ENCODE data around the gene KCNG2.
"Not testable (repeated sequence)": the region's sequence is repeated elsewhere in the genome, so short reads cannot be mapped to it uniquely, and the experiment has no call there.

The KCNG2 gene

DNA sequence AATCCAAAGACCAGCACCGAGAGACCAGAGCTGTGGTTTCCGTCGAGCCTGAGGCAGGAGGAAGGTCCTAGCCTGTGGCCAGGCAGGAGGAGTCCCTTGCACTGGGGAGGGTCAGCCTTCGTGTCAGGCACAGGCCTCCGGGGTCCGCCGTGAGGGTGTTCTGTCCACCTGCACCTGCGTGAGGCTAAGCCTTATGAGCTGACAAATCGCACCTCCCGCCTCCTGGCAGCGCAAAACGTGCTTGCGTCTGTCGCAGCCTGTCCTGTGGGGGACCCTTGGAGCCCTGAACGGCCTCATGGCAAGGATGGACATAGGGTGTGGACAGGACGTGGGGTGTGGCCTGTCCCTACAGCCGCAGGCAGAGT lies 73.3 kb downstream of the KCNG2 start:
- DNase-seq (ENCODE audit: low read depth) = no peak

DNA sequence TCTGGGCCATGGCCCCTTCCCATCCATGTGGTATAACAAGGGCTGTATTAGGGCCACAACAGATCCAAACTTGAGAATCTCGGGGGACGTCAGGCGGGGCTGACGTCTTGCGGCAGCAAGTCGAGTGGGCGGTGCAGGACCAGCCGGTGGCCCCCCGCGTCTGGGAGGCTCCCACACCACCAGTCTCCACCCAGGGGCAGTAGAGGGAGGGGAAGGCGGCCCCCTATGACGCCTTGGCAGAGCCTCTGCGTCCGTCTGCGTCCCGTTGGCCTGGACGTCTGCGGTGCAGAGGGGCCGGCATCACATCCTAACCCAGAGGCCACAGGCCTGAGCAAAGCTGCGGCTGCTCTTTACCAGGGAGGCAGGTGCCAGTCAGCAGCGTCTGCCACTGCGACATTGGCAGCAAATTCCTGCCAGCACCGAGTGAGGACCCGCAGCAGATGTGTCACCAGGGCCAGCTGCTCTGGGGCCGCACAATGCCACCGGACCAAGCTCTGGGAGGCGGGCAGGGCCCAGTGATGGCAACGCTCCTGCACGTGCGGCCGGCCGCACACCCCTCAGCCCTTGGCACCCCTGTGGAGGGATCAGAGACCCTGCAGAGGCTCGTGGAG lies 73.8 kb downstream of the KCNG2 start:
- DNase-seq (ENCODE audit: low read depth) = no peak

GRCh38 chr18:79872527-79873444 lies 75.0 kb downstream of the KCNG2 start:
- DNase-seq (ENCODE audit: low read depth) = peak; percentile 44

- no peak for DNase-seq (ENCODE audit: low read depth)
Observed at GRCh38 chr18:79873449-79874110, 75.8 kb downstream of the KCNG2 start.

GRCh38 chr18:79874553-79875530 lies 77.1 kb downstream of the KCNG2 start:
- no peak for DNase-seq (ENCODE audit: low read depth)

GRCh38 chr18:79875531-79875919 lies 77.8 kb downstream of the KCNG2 start:
- no peak for DNase-seq (ENCODE audit: low read depth)

GRCh38 chr18:79875931-79876461 lies 78.3 kb downstream of the KCNG2 start:
- DNase-seq (ENCODE audit: low read depth) = no peak

DNA sequence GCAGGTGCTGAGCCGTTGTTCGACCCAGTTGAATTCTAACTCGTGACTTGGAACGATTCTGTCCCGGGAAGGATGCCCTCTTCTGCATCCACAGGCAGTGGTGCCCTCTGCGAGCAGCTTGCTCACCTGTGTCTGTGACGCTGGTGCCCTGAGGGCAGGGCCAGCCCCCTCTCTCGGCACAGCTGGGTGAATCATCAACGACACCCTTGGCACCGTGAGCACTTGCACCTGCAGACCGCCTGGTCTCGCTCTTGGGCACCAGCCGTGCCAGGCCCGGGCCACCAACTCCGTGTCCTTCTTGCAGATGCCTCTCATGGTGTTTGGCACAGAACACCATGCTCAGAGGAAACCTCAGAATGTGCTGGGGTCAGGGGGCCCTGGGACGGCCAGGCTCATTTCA lies 78.8 kb downstream of the KCNG2 start:
- DNase-seq (ENCODE audit: low read depth) = no peak

DNA sequence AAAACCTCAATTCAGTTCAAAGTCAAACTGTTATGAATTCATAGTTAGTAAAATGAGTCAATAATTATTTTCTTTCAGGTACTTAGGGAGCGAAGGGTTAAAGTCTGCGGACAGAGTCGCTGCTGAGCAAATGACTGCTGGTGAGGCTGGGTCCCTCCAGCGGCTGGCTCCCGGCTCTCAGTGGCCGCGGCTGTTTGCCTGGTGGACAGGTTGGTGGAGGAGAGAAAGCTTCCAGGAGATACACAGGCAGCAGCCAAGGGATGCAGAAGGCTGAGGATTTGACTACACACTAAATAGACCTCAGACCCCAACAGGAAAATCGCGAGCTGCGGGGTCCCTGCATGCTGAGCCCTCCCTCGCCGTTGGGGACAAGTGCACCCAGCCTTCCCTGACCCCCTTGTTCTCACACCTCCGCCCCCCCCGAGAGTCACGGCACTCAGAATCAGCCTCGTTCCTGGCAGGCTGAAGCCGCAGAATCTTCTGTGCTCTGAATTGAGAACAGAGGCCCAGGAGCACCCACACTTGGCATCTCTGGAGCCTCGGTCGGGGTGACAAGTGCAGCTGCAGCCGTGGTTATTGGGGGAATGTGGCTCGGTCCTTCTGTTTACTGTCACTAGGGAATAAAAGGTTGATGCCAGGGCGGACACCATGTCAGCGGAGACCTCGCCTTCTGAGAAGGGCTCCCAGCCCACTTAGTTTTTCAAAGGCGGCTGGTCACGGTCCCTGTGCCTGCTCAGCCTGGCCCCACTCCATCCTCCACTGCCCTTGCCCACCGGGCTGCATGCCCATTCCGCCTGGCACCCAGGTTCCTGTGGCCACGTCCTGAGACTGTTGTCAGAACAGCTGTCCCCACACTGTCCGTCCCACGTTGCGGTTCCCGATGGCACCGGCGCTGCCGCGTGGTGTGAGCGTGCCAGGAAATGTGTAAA lies 79.7 kb downstream of the KCNG2 start:
- no peak for DNase-seq (ENCODE audit: low read depth)

- DNase-seq (ENCODE audit: low read depth) = not testable (repeated sequence)
Observed at GRCh38 chr18:79878246-79878645, 80.5 kb downstream of the KCNG2 start.

- DNase-seq (ENCODE audit: low read depth) = no peak
Observed at GRCh38 chr18:79878741-79879378, 81.1 kb downstream of the KCNG2 start.

GRCh38 chr18:79879566-79879965 lies 81.8 kb downstream of the KCNG2 start:
- no peak for DNase-seq (ENCODE audit: low read depth)

- no peak for DNase-seq (ENCODE audit: low read depth)
Observed at GRCh38 chr18:79881695-79882094, 84.0 kb downstream of the KCNG2 start.

DNA sequence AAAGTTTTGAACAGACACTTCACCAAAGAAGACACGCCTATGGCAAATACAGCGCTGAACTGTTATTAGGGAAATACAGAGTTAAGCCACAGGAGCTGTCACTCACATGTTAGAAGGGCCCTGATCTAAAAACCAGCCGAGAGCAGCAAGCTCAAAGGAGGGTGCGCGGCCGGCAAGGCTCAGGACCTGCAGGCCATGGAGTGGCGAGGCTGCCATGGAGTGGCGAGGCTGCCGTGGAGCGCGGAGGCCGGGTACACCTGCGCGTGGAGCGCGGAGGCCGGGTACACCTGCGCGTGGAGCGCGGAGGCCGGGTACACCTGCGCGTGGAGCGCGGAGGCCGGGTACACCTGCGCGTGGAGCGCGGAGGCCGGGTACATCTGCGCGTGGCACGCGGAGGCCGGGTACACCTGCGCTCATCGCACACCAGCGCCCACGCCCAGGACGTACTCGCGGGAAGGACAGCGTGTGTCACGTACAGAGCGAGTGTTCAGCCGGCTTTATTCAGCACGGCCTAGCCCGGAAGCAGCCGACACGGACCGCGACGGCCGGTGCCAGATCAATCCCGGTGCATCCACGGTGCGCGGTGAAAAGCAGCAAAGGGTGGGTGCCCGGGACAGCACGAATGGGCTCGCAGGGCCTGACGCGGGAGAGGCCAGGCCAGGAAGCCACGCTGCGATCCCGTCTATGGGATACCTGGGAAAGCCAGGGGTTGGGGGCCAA lies 84.9 kb downstream of the KCNG2 start:
- DNase-seq (ENCODE audit: low read depth) = no peak

- DNase-seq (ENCODE audit: low read depth) = no peak
Observed at GRCh38 chr18:79883461-79884293, 85.9 kb downstream of the KCNG2 start.

- DNase-seq (ENCODE audit: low read depth) = no peak
Observed at GRCh38 chr18:79884294-79884962, 86.7 kb downstream of the KCNG2 start.

GRCh38 chr18:79884963-79885728 lies 87.4 kb downstream of the KCNG2 start:
- DNase-seq (ENCODE audit: low read depth) = no peak
